ENCODE data around the gene ANKH.
"Not testable (repeated sequence)": the region's sequence is repeated elsewhere in the genome, so short reads cannot be mapped to it uniquely, and the experiment has no call there.

Gene ANKH

GRCh38 chr5:14853685-14854084 lies 17.9 kb downstream of the ANKH start:
- DNase-seq: no peak

- no peak for DNase-seq
Measured at GRCh38 chr5:14852779-14853178, 18.8 kb downstream of the ANKH start.

GRCh38 chr5:14851999-14852526 lies 19.5 kb downstream of the ANKH start:
- no peak for DNase-seq

GRCh38 chr5:14851597-14851996 lies 20.0 kb downstream of the ANKH start:
- DNase-seq: no peak

- DNase-seq: no peak
Measured at GRCh38 chr5:14851050-14851419, 20.5 kb downstream of the ANKH start.

GRCh38 chr5:14850419-14851049 lies 21.0 kb downstream of the ANKH start:
- no peak for DNase-seq

- DNase-seq: no peak
Measured at GRCh38 chr5:14849516-14850294, 21.9 kb downstream of the ANKH start.

- DNase-seq: not testable (repeated sequence)
Measured at GRCh38 chr5:14848942-14849341, 22.6 kb downstream of the ANKH start.

- no peak for DNase-seq
Measured at GRCh38 chr5:14848385-14848784, 23.2 kb downstream of the ANKH start.

GRCh38 chr5:14847471-14847870 lies 24.1 kb downstream of the ANKH start:
- no peak for DNase-seq

GRCh38 chr5:14842117-14842516 lies 29.5 kb downstream of the ANKH start:
- no peak for DNase-seq

GRCh38 chr5:14840624-14841023 lies 31.0 kb downstream of the ANKH start:
- no peak for DNase-seq

GRCh38 chr5:14838396-14839319 lies 32.9 kb downstream of the ANKH start:
- no peak for DNase-seq

GRCh38 chr5:14837423-14838122 lies 34.0 kb downstream of the ANKH start:
- DNase-seq: not testable (repeated sequence)

GRCh38 chr5:14834584-14835550 lies 36.7 kb downstream of the ANKH start:
- DNase-seq: no peak

GRCh38 chr5:14834062-14834461 lies 37.5 kb downstream of the ANKH start:
- no peak for DNase-seq

GRCh38 chr5:14831006-14831338 lies 40.6 kb downstream of the ANKH start:
- DNase-seq: no peak

- no peak for DNase-seq
Measured at GRCh38 chr5:14830210-14831005, 41.2 kb downstream of the ANKH start.

GRCh38 chr5:14829396-14829795 lies 42.2 kb downstream of the ANKH start:
- no peak for DNase-seq

- DNase-seq: no peak
Measured at GRCh38 chr5:14826714-14827113, 44.9 kb downstream of the ANKH start.

- no peak for DNase-seq
Measured at GRCh38 chr5:14825977-14826376, 45.6 kb downstream of the ANKH start.

Measured in stimulated activated CD4-positive, alpha-beta T cell treated with anti-CD3 and anti-CD28 coated beads, Interleukin-4, amount 100 ng/mL, for 1 hour (primary cell).